ENCODE data around the gene GART. TPM values are rescaled to one million over a fixed set of nuclear protein-coding genes. Genes with fewer than 3 reads are reported as not detected.

The GART gene
- total and polyA plus RNA-seq, 2 of the 8 experiments (the other 6 are each of a cell fraction or from before 2014, with no cell fraction given): 23.1 to 231 TPM

- Histone ChIP-seq H3K4me1 (replicated peaks in 1 of 4; ENCODE audit: control insufficient read depth in 3 of 4, insufficient read depth in 4 of 4, low read length in 3 of 4) (no peaks in the 10 kb centered on the region), H2BK15ac (ENCODE audit: low read length) (no peak overlapping the region), H2AFZ (ENCODE audit: low read length) (no peak overlapping the region), H3K36me3 (ENCODE audit: control insufficient read depth in 2 of 4, insufficient read depth in 4 of 4, low read length in 3 of 4) (peaks cover 0 to 4% (median under 1%) of the 10 kb centered on the region in 4 experiments; a peak in 2 of 8 replicates), H3K9ac (replicated peaks in 1 of 4; ENCODE audit: extremely low read depth in 1 of 4, low read depth in 3 of 4, low read length in 3 of 4) (no peak overlapping the region), H3K18ac (ENCODE audit: extremely low read depth, low read length) (no peak overlapping the region), H2BK5ac (ENCODE audit: low read depth, low read length) (no peak overlapping the region), H3K4me2 (ENCODE audit: insufficient read depth in 1 of 2, low read depth in 2 of 2, low read length in 2 of 2) (no peak overlapping the region), H4K8ac (ENCODE audit: extremely low read depth, insufficient read depth, low read length) (no peak overlapping the region), H2BK120ac (replicated peaks; ENCODE audit: low read depth, low read length) (no peak overlapping the region), H2BK12ac (ENCODE audit: low read depth, low read length) (no peak overlapping the region), H2AK5ac (ENCODE audit: low read depth, low read length) (no peak overlapping the region), H3K23me2 (ENCODE audit: low read depth, low read length) (no peaks in the 10 kb centered on the region), H4K91ac (replicated peaks; ENCODE audit: insufficient read length, low read length) (no peak overlapping the region), H3K27me3 (replicated peaks in 1 of 4; ENCODE audit: control insufficient read depth in 3 of 4, extremely low read depth in 1 of 4, insufficient read depth in 3 of 4, low read length in 3 of 4) (no peaks in the 10 kb centered on the region), H3K79me2 (ENCODE audit: control insufficient read depth in 1 of 2, insufficient read depth in 2 of 2, low read length in 2 of 2) (no peaks in the 10 kb centered on the region), H3K14ac (ENCODE audit: insufficient read length) (no peak overlapping the region), H3K27ac (ENCODE audit: low read depth, low read length) (no peak overlapping the region), H3K23ac (ENCODE audit: insufficient read length) (no peak overlapping the region), H3K4ac (replicated peaks; ENCODE audit: insufficient read length, low read depth, low read length) (no peak overlapping the region), H3K9me3 (ENCODE audit: insufficient read depth in 2 of 2, low read depth in 1 of 2, low read length in 1 of 2) (no peaks in the 10 kb centered on the region), H2BK20ac (ENCODE audit: low read length) (no peak overlapping the region), H4K20me1 (replicated peaks in 1 of 2; ENCODE audit: control insufficient read depth in 1 of 2, insufficient read depth in 2 of 2, low read length in 2 of 2) (no peaks in the 10 kb centered on the region), H3K56ac (replicated peaks; ENCODE audit: insufficient read length, low read depth, low read length) (no peak overlapping the region), H4K5ac (ENCODE audit: insufficient read length, low read depth, low read length) (no peak overlapping the region), H3K79me1 (ENCODE audit: low read depth, low read length) (no peaks in the 10 kb centered on the region), H3K4me3 (ENCODE audit: extremely low read depth in 1 of 4, insufficient read depth in 2 of 4, low read depth in 3 of 4, low read length in 4 of 4) (no peak overlapping the region)
- DNase-seq (ENCODE audit: low read depth in 1 of 2, low spot score in 2 of 2) (no peak), FAIRE-seq (no peak)
- 93% methylated on average over 5 of the region's 5 CpGs; no CpG with 5 or more reads in 1 of the 2 experiments for WGBS, 2 experiments (ENCODE audit: extremely low coverage in 1 of 2, insufficient coverage in 1 of 2, insufficient read length in 1 of 2, insufficient replicate concordance in 2 of 2, low coverage in 1 of 2, low lambda C conversion rate in 2 of 2, missing lambda C conversion rate in 1 of 2)
- ChIA-PET POLR2A (ENCODE audit: partially characterized antibody) (interaction anchor here (0.7 to 1.8 kb wide), 2 partner anchors 18 to 119 kb away, joined by 4 to 9 read pairs; partner anchors contain the start of gene TMEM50B), CTCF (ENCODE audit: partially characterized antibody) (interaction anchor here (0.9 to 1.8 kb wide), 2 partner anchors 15 to 16 kb away, joined by 3 to 5 read pairs; no protein-coding TSS in a partner anchor)
- TF ChIP-seq SUZ12 (IDR thresholded peaks at IDR 0.05; ENCODE audit: low read length) (no peak), SIRT6 (IDR thresholded peaks at IDR 0.05; ENCODE audit: low read length) (no peak), POLR2A (IDR thresholded peaks at IDR 0.05; ENCODE audit: control extremely low read depth in 1 of 2, low read depth in 2 of 2, low read length in 2 of 2) (no peak), SP1 (IDR thresholded peaks at IDR 0.05; ENCODE audit: low read depth, low read length) (no peak), SAP30 (IDR thresholded peaks at IDR 0.05; ENCODE audit: insufficient read depth, insufficient replicate concordance, low read length) (no peak), CHD1 (IDR thresholded peaks at IDR 0.05; ENCODE audit: low read depth, low read length) (no peak), SP4 (IDR thresholded peaks at IDR 0.05; ENCODE audit: low read length) (no peak), TBP (IDR thresholded peaks at IDR 0.05; ENCODE audit: low read depth, low read length) (no peak), JUN (IDR thresholded peaks at IDR 0.05; ENCODE audit: low read depth, low read length) (no peak), USF2 (IDR thresholded peaks at IDR 0.05; ENCODE audit: low read length) (no peak)
- TF ChIP-seq, protein P1, sequence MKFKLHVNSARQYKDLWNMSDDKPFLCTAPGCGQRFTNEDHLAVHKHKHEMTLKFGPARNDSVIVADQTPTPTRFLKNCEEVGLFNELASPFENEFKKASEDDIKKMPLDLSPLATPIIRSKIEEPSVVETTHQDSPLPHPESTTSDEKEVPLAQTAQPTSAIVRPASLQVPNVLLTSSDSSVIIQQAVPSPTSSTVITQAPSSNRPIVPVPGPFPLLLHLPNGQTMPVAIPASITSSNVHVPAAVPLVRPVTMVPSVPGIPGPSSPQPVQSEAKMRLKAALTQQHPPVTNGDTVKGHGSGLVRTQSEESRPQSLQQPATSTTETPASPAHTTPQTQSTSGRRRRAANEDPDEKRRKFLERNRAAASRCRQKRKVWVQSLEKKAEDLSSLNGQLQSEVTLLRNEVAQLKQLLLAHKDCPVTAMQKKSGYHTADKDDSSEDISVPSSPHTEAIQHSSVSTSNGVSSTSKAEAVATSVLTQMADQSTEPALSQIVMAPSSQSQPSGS (IDR thresholded peaks at IDR 0.05; ENCODE audit: low read length): no peak
Observed at GRCh38 chr21:33461538-33462250, 80.2 kb downstream of the GART start.
